A549 (cell line): Measurements from ENCODE around the gene C5orf34. TPM values are rescaled to one million over a fixed set of nuclear protein-coding genes. Genes with fewer than 3 reads are reported as not detected.

Experiments used
- ATAC-seq, 2 experiments: fragments of 200-7000 bp in 1 of 2; fragments of >200 bp in 1 of 2; cut with Nextera tagmentation in 1 of 2; cut with Tn5 transposase in 1 of 2; 3 replicates each; pipeline versions ENCODE4 v1.8.0 to v1.9.1; 2018 to 2020; ENCODE audit warnings: mild to moderate bottlenecking in 1 of 2, moderate library complexity in 1 of 2
- CTCF ChIA-PET: fragments of 300-600 bp; sonication (Branson Sonifier 250); formaldehyde crosslinking; extraction: SDS; loops from one replicate; lab custom pipeline; 2021; ENCODE audit warnings: antibody characterized with exemption, inconsistent platforms; lab: Yijun Ruan, JAX
- POLR2A ChIA-PET: fragments of 350-600 bp; formaldehyde crosslinking; extraction: SDS; loops from one replicate; lab custom pipeline; 2021; ENCODE audit warnings: antibody characterized with exemption, inconsistent platforms; lab: Yijun Ruan, JAX
- DNase-seq, 2 experiments: peaks; one replicate each; pipeline versions ENCODE4 v3.0.0 to v3.0.0-alpha.2; 2011 to 2016; ENCODE audit warnings: low read depth in 1 of 2, low spot score in 1 of 2
- FAIRE-seq: peaks from 2 replicates; lab custom pipeline; 2011; peaks lifted over from hg19 to GRCh38; lab: Jason Lieb, UNC
- H3K27ac ChIP-seq, 2 experiments: fragments of >200 bp; sonication (Bioruptor Twin); formaldehyde crosslinking; 3 replicates each; pipeline ENCODE4 v1.5.1; 2016 to 2017
- H3K4me1 ChIP-seq: fragments of >200 bp; sonication (Bioruptor Twin); formaldehyde crosslinking; 3 replicates; pipeline ENCODE4 v1.6.1; 2016
- H3K4me2 ChIP-seq: fragments of >200 bp; sonication (Bioruptor Twin); formaldehyde crosslinking; 3 replicates; pipeline ENCODE4 v1.6.1; 2016
- H3K4me3 ChIP-seq: fragments of >200 bp; sonication (Bioruptor Twin); formaldehyde crosslinking; 3 replicates; pipeline ENCODE4 v1.5.1; 2016
- H3K9me3 ChIP-seq: fragments of >200 bp; sonication (Bioruptor Twin); formaldehyde crosslinking; 3 replicates; pipeline ENCODE4 v1.6.1; 2016
- BHLHE40 ChIP-seq: IDR thresholded peaks from 2 replicates; pipeline ENCODE4 v1.6.1; 2012; ENCODE audit warnings: low read depth, low read length, inconsistent platforms
- CHD4 ChIP-seq: fragments of 200-600 bp; sonication (generic); IDR thresholded peaks from 2 replicates; pipeline ENCODE4 v1.6.1; 2016; ENCODE audit warnings: antibody characterized with exemption, mild to moderate bottlenecking, borderline replicate concordance
- CTCF ChIP-seq: fragments of >200 bp; sonication (Bioruptor Twin); formaldehyde crosslinking; IDR thresholded peaks from 3 replicates; pipeline ENCODE4 v1.5.1; 2016
- EHF ChIP-seq: fragments of 250-450 bp; sonication (Bioruptor Pico); IDR thresholded peaks from 2 replicates; pipeline ENCODE4 v1.5.0; 2020; ENCODE audit warnings: mild to moderate bottlenecking
- EHMT2 ChIP-seq: fragments of 200-600 bp; sonication (generic); IDR thresholded peaks from 2 replicates; pipeline ENCODE4 v1.6.1; 2016; ENCODE audit warnings: antibody characterized with exemption, low read depth, mild to moderate bottlenecking, moderate library complexity
- EP300 ChIP-seq, 2 experiments: fragments of >200 bp; sonication (Bioruptor Twin); formaldehyde crosslinking; IDR thresholded peaks; 2 replicates in 1 of 2; 3 replicates in 1 of 2; pipeline ENCODE4 v1.6.1; 2016 to 2017
- FOSB ChIP-seq: fragments of 250-450 bp; sonication (Bioruptor Pico); IDR thresholded peaks from 2 replicates; pipeline ENCODE4 v1.5.0; 2020; ENCODE audit warnings: mild to moderate bottlenecking, moderate library complexity
- JUNB ChIP-seq: fragments of >200 bp; sonication (Bioruptor Twin); formaldehyde crosslinking; IDR thresholded peaks from 2 replicates; pipeline ENCODE4 v1.6.1; 2016
- KDM5A ChIP-seq: fragments of 200-600 bp; sonication (generic); IDR thresholded peaks from 2 replicates; pipeline ENCODE4 v1.6.1; 2016; ENCODE audit warnings: antibody characterized with exemption, mild to moderate bottlenecking
- MAFK ChIP-seq: fragments of 450-650 bp; IDR thresholded peaks from 2 replicates; pipeline ENCODE4 v1.6.1; 2014; ENCODE audit not compliant: partially characterized antibody
- MYC ChIP-seq: IDR thresholded peaks from 2 replicates; pipeline ENCODE4 v1.6.1; 2012; ENCODE audit warnings: mild to moderate bottlenecking, inconsistent platforms, low read length, improper control_type of control experiment, borderline replicate concordance
- NFE2L2 ChIP-seq: fragments of 150-350 bp; conservative IDR thresholded peaks from 2 replicates; pipeline ENCODE4 v1.6.1; 2014; ENCODE audit warnings: low read length
- PBX3 ChIP-seq: IDR thresholded peaks from 2 replicates; pipeline ENCODE4 v1.6.1; 2012
- POLR2A ChIP-seq: IDR thresholded peaks from 2 replicates; pipeline ENCODE4 v1.6.1; 2012; ENCODE audit warnings: mild to moderate bottlenecking, low read length
- RAD21 ChIP-seq, 2 experiments: fragments of >200 bp in 1 of 2; sonication (Bioruptor Twin) in 1 of 2; formaldehyde crosslinking in 1 of 2; IDR thresholded peaks in 1 of 2; conservative IDR thresholded peaks in 1 of 2; 2 replicates in 1 of 2; 3 replicates in 1 of 2; pipeline ENCODE4 v1.6.1; 2012 to 2018; ENCODE audit warnings: inconsistent platforms in 1 of 2
- RARB ChIP-seq: fragments of 250-450 bp; sonication (Bioruptor Pico); IDR thresholded peaks from 2 replicates; pipeline ENCODE4 v1.8.0; 2021; ENCODE audit warnings: mild to moderate bottlenecking, moderate library complexity
- RCOR1 ChIP-seq: fragments of 150-350 bp; IDR thresholded peaks from 2 replicates; pipeline ENCODE4 v1.6.1; 2014; ENCODE audit warnings: antibody characterized with exemption, low read length, low read depth
- RFX5 ChIP-seq: fragments of 450-650 bp; IDR thresholded peaks from 2 replicates; pipeline ENCODE4 v1.7.1; 2014; ENCODE audit warnings: antibody characterized with exemption, mild to moderate bottlenecking, moderate library complexity
- RNF2 ChIP-seq: fragments of 200-600 bp; sonication (generic); IDR thresholded peaks from 2 replicates; pipeline ENCODE4 v1.6.1; 2016; ENCODE audit warnings: low read depth, mild to moderate bottlenecking, antibody characterized with exemption, moderate library complexity, borderline replicate concordance
- SREBF2 ChIP-seq: fragments of 450-650 bp; IDR thresholded peaks from 2 replicates; pipeline ENCODE4 v1.6.1; 2014; ENCODE audit warnings: mild to moderate bottlenecking, moderate library complexity
- TFCP2L1 ChIP-seq: fragments of 250-450 bp; sonication (Bioruptor Pico); IDR thresholded peaks from 2 replicates; pipeline ENCODE4 v1.5.0; 2021; ENCODE audit warnings: mild to moderate bottlenecking
- TP53 ChIP-seq: fragments of 250-450 bp; sonication (Bioruptor Pico); IDR thresholded peaks from 2 replicates; pipeline ENCODE4 v1.5.0; 2021; ENCODE audit warnings: mild to moderate bottlenecking, moderate library complexity
- USF2 ChIP-seq: fragments of 450-650 bp; IDR thresholded peaks from 2 replicates; pipeline ENCODE4 v1.6.1; 2014; ENCODE audit warnings: antibody characterized with exemption
- ZSCAN20 ChIP-seq: fragments of 250-450 bp; sonication (Bioruptor Pico); IDR thresholded peaks from 2 replicates; pipeline ENCODE4 v1.8.0; 2022; ENCODE audit warnings: mild to moderate bottlenecking, moderate library complexity
- WGBS: methylation state at CpG from one replicate; pipeline ENCODE4 v1.1.6; 2017; ENCODE audit errors: missing lambda C conversion rate; 5-methylcytosine and 5-hydroxymethylcytosine counted together
- polyA plus RNA-seq, 4 experiments: library from polyadenylated mRNA; depleted of rRNA in 3 of 4; stranded (reverse); fragments of >200 nt; fragmentation: RNase III in 1 of 4; extraction: RNeasy Plus Mini Kit Qiagen cat#74134 plus additional on column Dnase treatment in 1 of 4; gene quantifications; 2 replicates in 3 of 4; 3 replicates in 1 of 4; pipeline ENCODE4 v1.2.3, GENCODE V29; 2011 to 2017
- TF ChIP-seq, protein P1 (sequence below): fragments of 150-350 bp; IDR thresholded peaks from 2 replicates; pipeline ENCODE4 v1.6.1; 2014; ENCODE audit warnings: low read depth, mild to moderate bottlenecking, low read length
- TF ChIP-seq, protein P2 (sequence below): fragments of 200-600 bp; sonication (generic); IDR thresholded peaks from 2 replicates; pipeline ENCODE4 v1.6.1; 2016; ENCODE audit warnings: antibody characterized with exemption, mild to moderate bottlenecking, moderate library complexity

The C5orf34 gene
- polyA plus RNA-seq, 2 of the 4 experiments (the other 2 are of a cell fraction): 7.6 to 16.1 TPM

DNA sequence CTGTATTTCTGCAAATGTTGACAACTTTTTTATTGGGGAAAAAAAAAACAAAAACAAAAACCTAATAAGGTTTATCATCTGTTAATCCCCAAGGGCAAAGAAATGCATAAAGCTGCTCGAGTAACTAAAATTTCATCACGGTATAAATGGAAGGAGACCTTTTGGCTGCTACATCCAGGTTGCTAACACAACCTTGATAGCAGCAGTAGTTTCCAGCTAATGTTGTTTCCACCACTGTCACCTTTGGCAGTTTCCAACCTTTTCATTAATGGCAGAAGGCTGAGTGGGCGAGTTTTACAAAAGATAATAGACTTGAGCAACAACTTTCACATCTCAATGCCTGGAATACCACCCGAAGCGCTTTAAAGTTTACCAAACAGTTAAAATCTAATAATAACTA lies 33.4 kb upstream of the C5orf34 start:
- POLR2A ChIA-PET: interaction anchor here (0.9 to 1.0 kb wide), 2 partner anchors 8 to 65 kb away, joined by 3 to 4 read pairs; partner anchors contain the start of gene TMEM267
- Histone ChIP-seq H3K4me3 (no peak overlapping the region), H3K27ac (no peak overlapping the region), H3K4me1 (peaks cover 4% of the 10 kb centered on the region; the same call in 2 of the 3 replicates), H3K9me3 (no peaks in the 10 kb centered on the region), H3K4me2 (no peak overlapping the region)
- DNase-seq (no peak), ATAC-seq (no peak), FAIRE-seq (no peak)
- TF ChIP-seq POLR2A: no peak
- no peak for TF ChIP-seq CHD4
- TF ChIP-seq, protein P1, sequence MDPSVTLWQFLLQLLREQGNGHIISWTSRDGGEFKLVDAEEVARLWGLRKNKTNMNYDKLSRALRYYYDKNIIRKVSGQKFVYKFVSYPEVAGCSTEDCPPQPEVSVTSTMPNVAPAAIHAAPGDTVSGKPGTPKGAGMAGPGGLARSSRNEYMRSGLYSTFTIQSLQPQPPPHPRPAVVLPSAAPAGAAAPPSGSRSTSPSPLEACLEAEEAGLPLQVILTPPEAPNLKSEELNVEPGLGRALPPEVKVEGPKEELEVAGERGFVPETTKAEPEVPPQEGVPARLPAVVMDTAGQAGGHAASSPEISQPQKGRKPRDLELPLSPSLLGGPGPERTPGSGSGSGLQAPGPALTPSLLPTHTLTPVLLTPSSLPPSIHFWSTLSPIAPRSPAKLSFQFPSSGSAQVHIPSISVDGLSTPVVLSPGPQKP: no peak
- TF ChIP-seq KDM5A: no peak
- TF ChIP-seq USF2: no peak
- TF ChIP-seq RCOR1: no peak
- TF ChIP-seq PBX3: no peak
- TF ChIP-seq MYC: no peak
- no peak for TF ChIP-seq SREBF2
- TF ChIP-seq NFE2L2: no peak
- no peak for TF ChIP-seq EHF
- no peak for TF ChIP-seq FOSB (CRISPR knock-in tag)
- TF ChIP-seq MAFK: no peak
- TF ChIP-seq RARB (CRISPR knock-in tag): no peak
- no peak for TF ChIP-seq ZSCAN20 (CRISPR knock-in tag)
- no peak for TF ChIP-seq EHMT2
- TF ChIP-seq, protein P2, sequence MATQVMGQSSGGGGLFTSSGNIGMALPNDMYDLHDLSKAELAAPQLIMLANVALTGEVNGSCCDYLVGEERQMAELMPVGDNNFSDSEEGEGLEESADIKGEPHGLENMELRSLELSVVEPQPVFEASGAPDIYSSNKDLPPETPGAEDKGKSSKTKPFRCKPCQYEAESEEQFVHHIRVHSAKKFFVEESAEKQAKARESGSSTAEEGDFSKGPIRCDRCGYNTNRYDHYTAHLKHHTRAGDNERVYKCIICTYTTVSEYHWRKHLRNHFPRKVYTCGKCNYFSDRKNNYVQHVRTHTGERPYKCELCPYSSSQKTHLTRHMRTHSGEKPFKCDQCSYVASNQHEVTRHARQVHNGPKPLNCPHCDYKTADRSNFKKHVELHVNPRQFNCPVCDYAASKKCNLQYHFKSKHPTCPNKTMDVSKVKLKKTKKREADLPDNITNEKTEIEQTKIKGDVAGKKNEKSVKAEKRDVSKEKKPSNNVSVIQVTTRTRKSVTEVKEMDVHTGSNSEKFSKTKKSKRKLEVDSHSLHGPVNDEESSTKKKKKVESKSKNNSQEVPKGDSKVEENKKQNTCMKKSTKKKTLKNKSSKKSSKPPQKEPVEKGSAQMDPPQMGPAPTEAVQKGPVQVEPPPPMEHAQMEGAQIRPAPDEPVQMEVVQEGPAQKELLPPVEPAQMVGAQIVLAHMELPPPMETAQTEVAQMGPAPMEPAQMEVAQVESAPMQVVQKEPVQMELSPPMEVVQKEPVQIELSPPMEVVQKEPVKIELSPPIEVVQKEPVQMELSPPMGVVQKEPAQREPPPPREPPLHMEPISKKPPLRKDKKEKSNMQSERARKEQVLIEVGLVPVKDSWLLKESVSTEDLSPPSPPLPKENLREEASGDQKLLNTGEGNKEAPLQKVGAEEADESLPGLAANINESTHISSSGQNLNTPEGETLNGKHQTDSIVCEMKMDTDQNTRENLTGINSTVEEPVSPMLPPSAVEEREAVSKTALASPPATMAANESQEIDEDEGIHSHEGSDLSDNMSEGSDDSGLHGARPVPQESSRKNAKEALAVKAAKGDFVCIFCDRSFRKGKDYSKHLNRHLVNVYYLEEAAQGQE: no peak
- CTCF ChIA-PET: interaction anchor here (0.9 to 2.0 kb wide), 4 partner anchors 8 to 83 kb away, joined by 3 to 7 read pairs (median 4); partner anchors contain the start of gene TMEM267
- 86% methylated on average over 5 of the region's 5 CpGs for WGBS

DNA sequence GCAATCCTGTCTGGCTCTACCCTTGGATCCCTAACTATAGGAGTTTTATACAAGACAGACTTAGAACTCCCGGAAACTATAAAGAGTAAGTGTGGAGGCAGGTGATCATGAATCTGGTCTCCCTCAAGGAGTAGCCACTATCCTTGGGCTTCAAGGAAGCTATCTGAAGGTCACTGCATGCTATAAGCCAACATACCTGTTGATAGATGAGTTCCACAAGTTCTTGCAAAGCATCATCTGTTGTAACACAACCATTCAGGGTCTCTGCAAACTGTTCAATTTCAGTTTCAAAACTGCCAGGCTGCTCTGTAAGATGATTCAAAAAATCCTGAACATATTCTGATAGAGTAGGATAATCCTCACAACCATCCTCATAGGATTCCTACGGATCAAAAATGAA lies 32.6 kb upstream of the C5orf34 start:
- FAIRE-seq: no peak
- Histone ChIP-seq H3K9me3 (no peaks in the 10 kb centered on the region), H3K4me1 (peaks cover 3% of the 10 kb centered on the region; the same call in 2 of the 3 replicates), H3K27ac (no peak overlapping the region), H3K4me2 (no peak overlapping the region), H3K4me3 (no peak overlapping the region)
- WGBS: 94% methylated on average over 2 of the region's 2 CpGs
- DNase-seq: no peak
- ATAC-seq: no peak
- ChIA-PET CTCF (interaction anchor here (0.6 to 2.0 kb wide), 5 partner anchors 9 to 84 kb away, joined by 3 to 7 read pairs (median 4); partner anchors contain the start of gene TMEM267), POLR2A (interaction anchor here (0.9 to 1.0 kb wide), 2 partner anchors 9 to 64 kb away, joined by 3 to 4 read pairs; partner anchors contain the start of gene TMEM267)
- TF ChIP-seq RNF2 (no peak), NFE2L2 (no peak), RCOR1 (no peak), TFCP2L1 (CRISPR knock-in tag) (no peak), BHLHE40 (no peak), EP300 (IDR thresholded peaks at IDR 0.05) (no peak), RFX5 (no peak), RAD21 (conservative IDR thresholded peaks at IDR 0.05 in 1 of 2, IDR thresholded peaks at IDR 0.05 in 1 of 2) (no peak), EHMT2 (no peak), TP53 (CRISPR knock-in tag) (no peak), CTCF (no peak), JUNB (no peak)
- TF ChIP-seq, protein P2: no peak
